HG02588 (cell line): ENCODE results near the gene DOK1.

Source experiments
- ATAC-seq: cut with Tn5 transposase; IDR thresholded peaks from one replicate; pipeline ENCODE4 v1.9.1; 2021; ENCODE audit warnings: mild to moderate bottlenecking, moderate library complexity; ENCODE audit not compliant: unreplicated experiment

The DOK1 gene

GRCh38 chr2:74596584-74596983, 42.1 kb downstream of the DOK1 start:
- no peak for ATAC-seq

- ATAC-seq = no peak
Observed at GRCh38 chr2:74597410-74597809, 42.9 kb downstream of the DOK1 start.

GRCh38 chr2:74599676-74600075, 45.2 kb downstream of the DOK1 start:
- ATAC-seq = no peak

- ATAC-seq = no peak
Observed at GRCh38 chr2:74602586-74603281, 48.2 kb downstream of the DOK1 start.

DNA sequence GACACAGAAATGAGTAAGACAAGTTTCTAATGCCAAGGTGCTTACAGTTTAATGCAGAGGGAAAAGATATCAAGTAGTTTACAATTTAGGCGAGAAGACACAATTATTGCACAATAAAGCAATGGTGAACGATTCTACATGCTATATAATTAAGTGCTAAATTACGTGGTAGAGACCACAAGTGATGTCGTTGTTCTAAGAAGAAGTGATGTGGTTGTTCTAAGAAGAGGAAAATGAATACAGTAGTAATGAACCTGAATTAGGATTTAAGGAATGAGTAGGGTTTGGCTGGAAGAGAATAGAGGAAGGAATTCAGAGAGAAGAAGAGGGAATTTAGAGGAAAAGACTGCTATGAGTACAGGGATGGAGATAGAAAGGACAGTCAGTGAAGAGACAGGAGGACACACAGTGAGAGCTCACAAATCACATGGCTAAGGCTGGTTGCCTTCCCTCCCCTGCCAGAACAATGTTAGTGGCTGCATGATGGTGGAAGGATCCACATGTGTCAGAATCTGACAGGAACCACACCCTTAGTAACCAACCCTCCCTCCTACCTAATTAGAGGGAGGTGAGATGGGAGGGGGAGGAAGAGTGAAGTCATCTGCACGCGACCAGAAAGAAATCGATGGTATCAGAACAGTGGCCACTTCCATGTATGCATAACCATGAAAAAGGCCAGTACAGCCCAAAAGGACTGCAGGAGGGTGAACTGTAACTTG, 48.9 kb downstream of the DOK1 start:
- no peak for ATAC-seq

DNA sequence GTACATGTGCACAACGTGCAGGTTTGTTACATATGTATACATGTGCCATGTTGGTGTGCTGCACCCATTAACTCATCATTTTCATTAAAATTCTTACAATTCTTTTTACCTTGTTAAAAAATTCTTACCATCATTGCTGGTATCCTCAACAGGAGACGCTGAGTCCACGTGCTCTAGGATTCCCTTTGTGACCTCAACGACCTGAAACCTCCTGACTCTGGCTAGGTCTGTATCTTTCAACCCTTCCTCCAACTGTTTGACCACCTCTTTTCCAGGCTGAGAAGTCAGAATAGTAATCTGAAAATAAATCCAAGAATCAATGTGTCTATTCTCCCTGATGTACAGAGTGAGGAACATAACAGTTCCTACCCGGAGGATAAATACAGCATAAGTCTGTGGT, 52.4 kb downstream of the DOK1 start:
- ATAC-seq = no peak
